ENCODE measurements around the gene PNPLA5. TPM values are rescaled to one million over a fixed set of nuclear protein-coding genes. Genes with fewer than 3 reads are reported as not detected.

Gene PNPLA5
- total RNA-seq, 1 donor from 2014 or later = not detected

GRCh38 chr22:43858156-43858895, 33.5 kb downstream of the PNPLA5 start:
- no peak for DNase-seq (ENCODE audit: extremely low read depth, low read depth, low spot score)

- DNase-seq (ENCODE audit: extremely low read depth, low read depth, low spot score) = no peak
Observed at GRCh38 chr22:43857367-43857766, 34.4 kb downstream of the PNPLA5 start.

GRCh38 chr22:43855431-43855830, 36.4 kb downstream of the PNPLA5 start:
- DNase-seq (ENCODE audit: extremely low read depth, low read depth, low spot score) = no peak

GRCh38 chr22:43854786-43855271, 37.0 kb downstream of the PNPLA5 start:
- no peak for DNase-seq (ENCODE audit: extremely low read depth, low read depth, low spot score)

- DNase-seq (ENCODE audit: extremely low read depth, low read depth, low spot score) = no peak
Observed at GRCh38 chr22:43854121-43854785, 37.6 kb downstream of the PNPLA5 start.

GRCh38 chr22:43853328-43853931, 38.4 kb downstream of the PNPLA5 start:
- DNase-seq (ENCODE audit: extremely low read depth, low read depth, low spot score) = no peak

GRCh38 chr22:43852573-43853327, 39.1 kb downstream of the PNPLA5 start:
- no peak for DNase-seq (ENCODE audit: extremely low read depth, low read depth, low spot score)

- no peak for DNase-seq (ENCODE audit: extremely low read depth, low read depth, low spot score)
Observed at GRCh38 chr22:43851979-43852307, 39.9 kb downstream of the PNPLA5 start.

GRCh38 chr22:43851058-43851978, 40.5 kb downstream of the PNPLA5 start:
- DNase-seq (ENCODE audit: extremely low read depth, low read depth, low spot score) = no peak

GRCh38 chr22:43850529-43850928, 41.3 kb downstream of the PNPLA5 start:
- DNase-seq (ENCODE audit: extremely low read depth, low read depth, low spot score) = no peak

GRCh38 chr22:43849731-43850130, 42.1 kb downstream of the PNPLA5 start:
- DNase-seq (ENCODE audit: extremely low read depth, low read depth, low spot score) = no peak

GRCh38 chr22:43848366-43849171, 43.2 kb downstream of the PNPLA5 start:
- DNase-seq (ENCODE audit: extremely low read depth, low read depth, low spot score) = no peak

GRCh38 chr22:43847376-43848289, 44.2 kb downstream of the PNPLA5 start:
- no peak for DNase-seq (ENCODE audit: extremely low read depth, low read depth, low spot score)

- DNase-seq (ENCODE audit: extremely low read depth, low read depth, low spot score) = no peak
Observed at GRCh38 chr22:43846966-43847365, 44.8 kb downstream of the PNPLA5 start.

GRCh38 chr22:43845981-43846380, 45.8 kb downstream of the PNPLA5 start:
- no peak for DNase-seq (ENCODE audit: extremely low read depth, low read depth, low spot score)

GRCh38 chr22:43844560-43845545, 47.0 kb downstream of the PNPLA5 start:
- DNase-seq (ENCODE audit: extremely low read depth, low read depth, low spot score) = no peak
